RWPE2 (cell line): ENCODE data around the gene ACTL10.

ENCODE experiments used
- ATAC-seq: fragments of 200-7000 bp; cut with Tn5 transposase; 3 replicates; pipeline ENCODE4 v1.9.1; 2021; ENCODE audit warnings: low read depth
- DNase-seq: peaks from one replicate; pipeline ENCODE4 v3.0.0-alpha.2; 2020; ENCODE audit warnings: low spot score
- H3K27ac ChIP-seq: fragments of 450-650 bp; 2 replicates; pipeline ENCODE4 v1.5.1; 2017; ENCODE audit warnings: mild to moderate bottlenecking; ENCODE audit not compliant: poor library complexity, severe bottlenecking
- H3K27me3 ChIP-seq: fragments of 250-450 bp; sonication (Bioruptor Pico); 2 replicates; pipeline ENCODE4 v1.5.1; 2021; ENCODE audit warnings: mild to moderate bottlenecking, moderate library complexity; ENCODE audit not compliant: insufficient read depth, poor library complexity, severe bottlenecking
- H3K36me3 ChIP-seq: fragments of 250-450 bp; sonication (Bioruptor Pico); 2 replicates; pipeline ENCODE4 v1.5.1; 2020; ENCODE audit warnings: low read depth, mild to moderate bottlenecking, moderate library complexity
- H3K4me1 ChIP-seq: fragments of 250-450 bp; sonication (Bioruptor Pico); 2 replicates; pipeline ENCODE4 v1.5.1; 2021; ENCODE audit warnings: mild to moderate bottlenecking, moderate library complexity; ENCODE audit not compliant: insufficient read depth, poor library complexity, severe bottlenecking
- H3K4me3 ChIP-seq: fragments of 250-450 bp; sonication (Bioruptor Pico); 2 replicates; pipeline ENCODE4 v1.5.1; 2021; ENCODE audit warnings: mild to moderate bottlenecking, moderate library complexity; ENCODE audit not compliant: severe bottlenecking
- H3K9me3 ChIP-seq: fragments of 250-450 bp; sonication (Bioruptor Pico); 2 replicates; pipeline ENCODE4 v1.5.1; 2021; ENCODE audit warnings: mild to moderate bottlenecking, moderate library complexity; ENCODE audit not compliant: severe bottlenecking
- TF ChIP-seq, protein P1 (sequence below): fragments of 450-650 bp; IDR thresholded peaks from one replicate; pipeline ENCODE4 v1.5.1; 2017; ENCODE audit warnings: mild to moderate bottlenecking, moderate library complexity; ENCODE audit not compliant: poor library complexity, severe bottlenecking

The ACTL10 gene

DNA sequence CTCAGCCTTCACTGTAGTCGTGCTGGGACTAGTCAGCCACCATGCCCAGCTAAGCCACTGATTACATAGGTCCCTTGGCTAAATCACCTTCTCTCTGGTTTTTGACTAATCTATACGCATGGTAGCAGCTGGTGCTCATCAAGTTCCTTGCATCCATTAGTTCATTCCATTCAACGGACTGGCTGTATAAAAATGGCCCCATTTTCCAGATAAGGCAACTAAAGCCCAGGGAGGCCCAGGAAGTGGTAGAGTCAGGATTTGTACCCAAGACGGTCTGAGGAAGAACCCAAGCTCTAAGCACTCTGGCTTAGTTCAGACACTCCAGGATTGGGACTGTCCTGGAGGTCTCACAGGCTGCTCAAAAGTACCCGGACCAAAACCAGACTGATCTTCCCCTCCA, 14.5 kb downstream of the ACTL10 start:
- no peak overlapping the region for H3K27ac ChIP-seq
- H3K4me3 ChIP-seq, result no peak overlapping the region
- H3K36me3 ChIP-seq, result peaks cover 67% of the 10 kb centered on the region
- ATAC-seq (no peak), DNase-seq (no peak)
- H3K4me1 ChIP-seq, result peaks cover 10% of the 10 kb centered on the region
- no peaks in the 10 kb centered on the region for H3K27me3 ChIP-seq
- TF ChIP-seq, protein P1, sequence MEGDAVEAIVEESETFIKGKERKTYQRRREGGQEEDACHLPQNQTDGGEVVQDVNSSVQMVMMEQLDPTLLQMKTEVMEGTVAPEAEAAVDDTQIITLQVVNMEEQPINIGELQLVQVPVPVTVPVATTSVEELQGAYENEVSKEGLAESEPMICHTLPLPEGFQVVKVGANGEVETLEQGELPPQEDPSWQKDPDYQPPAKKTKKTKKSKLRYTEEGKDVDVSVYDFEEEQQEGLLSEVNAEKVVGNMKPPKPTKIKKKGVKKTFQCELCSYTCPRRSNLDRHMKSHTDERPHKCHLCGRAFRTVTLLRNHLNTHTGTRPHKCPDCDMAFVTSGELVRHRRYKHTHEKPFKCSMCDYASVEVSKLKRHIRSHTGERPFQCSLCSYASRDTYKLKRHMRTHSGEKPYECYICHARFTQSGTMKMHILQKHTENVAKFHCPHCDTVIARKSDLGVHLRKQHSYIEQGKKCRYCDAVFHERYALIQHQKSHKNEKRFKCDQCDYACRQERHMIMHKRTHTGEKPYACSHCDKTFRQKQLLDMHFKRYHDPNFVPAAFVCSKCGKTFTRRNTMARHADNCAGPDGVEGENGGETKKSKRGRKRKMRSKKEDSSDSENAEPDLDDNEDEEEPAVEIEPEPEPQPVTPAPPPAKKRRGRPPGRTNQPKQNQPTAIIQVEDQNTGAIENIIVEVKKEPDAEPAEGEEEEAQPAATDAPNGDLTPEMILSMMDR, result no peak
- H3K9me3 ChIP-seq, result no peaks in the 10 kb centered on the region

DNA sequence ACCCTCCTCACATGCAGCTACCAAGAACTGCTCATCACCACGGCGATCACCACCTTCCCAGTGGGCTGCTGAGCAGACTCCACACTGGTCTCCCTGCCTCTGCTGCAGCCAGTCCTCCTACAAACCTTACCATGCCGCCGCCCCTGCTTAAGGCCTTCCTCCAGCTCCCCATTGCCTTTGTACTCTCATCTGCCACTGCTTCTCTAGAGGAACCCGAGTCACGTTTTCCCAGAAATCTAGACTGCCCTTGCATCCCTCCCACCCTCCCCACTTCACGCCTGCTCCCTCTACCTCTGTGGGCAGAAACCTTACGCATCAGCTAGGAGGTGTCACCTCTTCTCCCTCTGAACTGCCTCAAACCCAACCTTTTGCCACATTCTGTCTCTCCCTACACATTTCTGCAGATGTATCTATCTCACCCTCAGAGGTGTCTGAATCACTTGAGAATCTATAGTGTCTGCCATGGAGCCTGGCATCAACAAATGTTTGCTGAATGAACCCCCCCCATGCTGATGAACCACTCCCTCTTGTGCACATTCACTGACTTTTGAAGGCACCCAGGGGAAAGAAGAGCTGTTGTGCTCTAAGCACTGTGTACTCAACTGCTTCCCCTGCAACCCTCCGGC, 15.1 kb downstream of the ACTL10 start:
- Histone ChIP-seq H3K27ac (no peak overlapping the region), H3K9me3 (no peaks in the 10 kb centered on the region), H3K27me3 (no peaks in the 10 kb centered on the region), H3K36me3 (peaks cover 64% of the 10 kb centered on the region), H3K4me1 (peaks cover 12% of the 10 kb centered on the region), H3K4me3 (no peak overlapping the region)
- DNase-seq (peak; percentile 84), ATAC-seq (no peak)
- TF ChIP-seq, protein P1, result no peak

DNA sequence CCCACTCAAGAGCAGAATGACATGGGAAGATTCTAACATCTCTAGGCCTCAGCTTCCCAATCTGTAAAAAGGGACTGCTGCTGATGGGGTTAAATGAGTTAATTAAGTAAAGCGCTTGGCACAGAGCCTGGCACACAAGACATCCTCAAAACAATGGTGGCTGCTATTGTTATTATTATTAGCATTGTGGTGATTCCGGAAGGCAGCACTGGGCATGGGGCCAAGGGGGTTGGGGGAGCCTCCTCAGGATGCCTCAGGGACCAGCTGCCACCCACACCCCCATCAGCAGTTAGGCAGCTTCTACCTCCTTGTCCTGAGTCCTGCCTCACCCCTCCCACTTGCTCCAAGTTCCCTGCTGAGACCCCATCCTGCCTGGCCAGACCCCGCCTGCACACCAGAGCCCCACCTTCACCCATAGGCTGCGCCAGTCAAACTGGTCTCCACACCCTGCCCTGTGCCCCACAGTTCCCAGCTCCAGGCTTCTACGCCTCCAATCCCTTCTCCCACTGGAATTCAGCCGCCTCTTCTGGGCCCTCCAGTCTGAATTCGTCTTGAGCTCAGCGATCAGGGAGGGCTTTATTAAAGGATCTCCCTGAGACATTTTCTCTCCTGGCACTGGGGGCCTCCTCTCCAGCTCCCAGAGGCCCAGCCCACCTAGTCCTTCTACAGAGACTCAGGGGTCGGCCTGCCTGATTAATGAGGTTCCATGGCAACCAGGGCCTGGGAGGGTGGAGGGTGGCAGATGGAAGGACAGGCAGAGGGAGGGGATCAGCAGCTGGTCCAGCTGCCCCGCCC, 18.0 kb downstream of the ACTL10 start:
- Histone ChIP-seq H3K27ac (peak overlapping the region; percentile 67), H3K36me3 (peaks cover 36% of the 10 kb centered on the region), H3K4me3 (peak overlapping the region; percentile 93), H3K9me3 (no peaks in the 10 kb centered on the region), H3K4me1 (peaks cover 12% of the 10 kb centered on the region), H3K27me3 (no peaks in the 10 kb centered on the region)
- no peak for DNase-seq
- TF ChIP-seq, protein P1, result no peak
- ATAC-seq, result 0 out of 3 replicates have a peak, but pooled peaks have one; percentile 0

DNA sequence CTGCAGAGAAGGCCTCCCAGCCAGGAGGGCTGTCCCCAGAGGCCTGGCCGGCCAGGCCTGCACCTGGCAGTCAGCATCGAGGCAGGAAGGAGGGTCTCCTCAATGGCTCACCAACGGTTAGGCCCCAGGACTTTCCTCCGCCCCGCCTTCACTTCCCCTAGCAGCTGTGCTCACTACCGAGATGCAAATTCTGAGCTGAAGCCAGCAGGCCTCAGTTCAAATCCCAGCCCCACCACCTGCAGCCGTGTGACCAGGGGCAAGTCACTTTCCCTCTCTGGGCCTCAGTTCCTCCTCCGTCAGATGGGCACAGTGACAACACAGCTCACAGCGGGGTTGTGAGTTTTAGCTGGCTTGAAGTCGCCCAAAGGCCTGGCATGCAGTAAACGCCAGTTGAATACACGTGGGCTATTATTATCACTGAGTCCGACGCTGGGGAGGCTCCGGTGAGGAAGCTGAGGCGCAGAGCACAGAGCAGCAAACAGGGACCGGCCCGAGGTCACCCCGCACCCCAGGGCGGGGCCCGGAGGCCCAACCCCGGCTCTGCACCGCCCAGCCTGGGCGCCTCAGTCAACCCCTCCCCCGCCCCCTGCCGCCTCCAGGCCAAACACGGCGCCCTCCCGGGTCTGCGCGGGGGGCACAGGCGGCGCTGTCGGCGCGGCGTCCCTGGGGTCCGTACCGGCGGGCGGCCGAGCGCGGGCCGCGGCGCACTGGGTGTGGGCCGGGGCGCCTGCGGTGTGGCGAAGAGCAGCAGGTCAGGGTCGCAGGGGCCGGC, 18.8 kb downstream of the ACTL10 start:
- peak; percentile 37 for ATAC-seq

More for the DNA sequence above, 18.8 kb downstream of the ACTL10 start:
- Histone ChIP-seq H3K36me3 (peaks cover 28% of the 10 kb centered on the region), H3K27ac (peak overlapping the region; percentile 67), H3K4me3 (peak overlapping the region; percentile 93), H3K9me3 (no peaks in the 10 kb centered on the region), H3K4me1 (peaks cover 12% of the 10 kb centered on the region), H3K27me3 (no peaks in the 10 kb centered on the region)
- DNase-seq, result peak; percentile 86
- TF ChIP-seq, protein P1, result peak; percentile 43
